HepG2 (cell line): ENCODE measurements around the gene LEPROT. TPM values are rescaled to one million over a fixed set of nuclear protein-coding genes. Genes with fewer than 3 reads are reported as not detected.

Source experiments
- AKAP8 ChIP-seq: sonication (generic); formaldehyde crosslinking; IDR thresholded peaks from 2 replicates; pipeline ENCODE4 v1.5.1; 2020; ENCODE audit warnings: mild to moderate bottlenecking, missing genetic modification reagents
- HNRNPL ChIP-seq: fragments of 200-400 bp; formaldehyde crosslinking; IDR thresholded peaks from 2 replicates; pipeline ENCODE4 v1.6.1; 2017; ENCODE audit warnings: mild to moderate bottlenecking, low read depth, low read length
- ZNF3 ChIP-seq: IDR thresholded peaks from 2 replicates; pipeline ENCODE4 v1.7.0; 2017; ENCODE audit warnings: inconsistent platforms
- ZNF549 ChIP-seq: sonication (generic); formaldehyde crosslinking; IDR thresholded peaks from 2 replicates; pipeline ENCODE4 v1.5.0; 2020; ENCODE audit warnings: missing genetic modification reagents
- ZNF768 ChIP-seq: sonication (generic); formaldehyde crosslinking; IDR thresholded peaks from 2 replicates; pipeline ENCODE4 v1.4.0; 2020; ENCODE audit warnings: missing genetic modification reagents
- ZNF879 ChIP-seq: sonication (generic); formaldehyde crosslinking; IDR thresholded peaks from 2 replicates; pipeline ENCODE4 v1.8.1; 2023; ENCODE audit warnings: missing genetic modification reagents
- polyA plus RNA-seq, 8 experiments: library from polyadenylated mRNA; depleted of rRNA in 3 of 8; stranded (reverse) in 7 of 8; unstranded in 1 of 8; fragments of >200 nt; fragmentation: Illumina TruSeq in 4 of 8; extraction: Trizol in 4 of 8; gene quantifications; 2 replicates each; pipeline versions ENCODE4 v1.2.1 to v1.2.3, GENCODE V29; 2011 to 2016; ENCODE audit warnings: low read depth in 4 of 8, missing spikeins in 1 of 8, mixed read lengths in 1 of 8; ENCODE audit not compliant: insufficient read depth in 1 of 8
- total RNA-seq, 5 experiments: library from RNA; depleted of rRNA; stranded (reverse); fragments of >200 nt; fragmentation: Illumina TruSeq; extraction: Trizol; gene quantifications; 2 replicates each; pipeline ENCODE4 v1.2.3, GENCODE V29; 2016; ENCODE audit warnings: low read depth in 1 of 5
- TF ChIP-seq, protein P1 (sequence below): sonication (generic); formaldehyde crosslinking; IDR thresholded peaks from 2 replicates; pipeline ENCODE4 v1.5.1; 2020; ENCODE audit warnings: mild to moderate bottlenecking, missing genetic modification reagents, moderate library complexity
- TF ChIP-seq, protein P2 (sequence below), 2 experiments: sonication (generic) in 1 of 2; formaldehyde crosslinking in 1 of 2; IDR thresholded peaks; 2 replicates each; pipeline versions ENCODE4 v1.5.1 to v1.6.1; 2011 to 2020; ENCODE audit warnings: borderline replicate concordance in 1 of 2, low read depth in 1 of 2, low read length in 1 of 2, mild to moderate bottlenecking in 1 of 2, missing genetic modification reagents in 1 of 2, moderate library complexity in 1 of 2
- TF ChIP-seq, protein P3 (sequence below): sonication (generic); formaldehyde crosslinking; IDR thresholded peaks from 2 replicates; pipeline ENCODE4 v1.5.0; 2020; ENCODE audit warnings: missing genetic modification reagents, mild to moderate bottlenecking, borderline replicate concordance
- TF ChIP-seq, protein P4 (sequence below): IDR thresholded peaks from 2 replicates; pipeline ENCODE4 v1.6.1; 2016; ENCODE audit warnings: low read depth, missing genetic modification reagents, missing compliant biosample characterization
- TF ChIP-seq, protein P5 (sequence below): IDR thresholded peaks from 2 replicates; pipeline ENCODE4 v1.6.1; 2016; ENCODE audit warnings: missing compliant biosample characterization, missing genetic modification reagents, borderline replicate concordance
- TF ChIP-seq, protein P6 (sequence below): sonication (generic); formaldehyde crosslinking; IDR thresholded peaks from 2 replicates; pipeline ENCODE4 v1.5.1; 2020; ENCODE audit warnings: mild to moderate bottlenecking, missing genetic modification reagents, borderline replicate concordance
- TF ChIP-seq, protein P7 (sequence below): sonication (generic); formaldehyde crosslinking; IDR thresholded peaks from 2 replicates; pipeline ENCODE4 v1.5.0; 2020; ENCODE audit warnings: missing genetic modification reagents

Gene LEPROT
- total and polyA plus RNA-seq, 2 of the 13 experiments (the other 11 are each of a cell fraction or from before 2014, with no cell fraction given): 36.8 to 51.4 TPM

DNA sequence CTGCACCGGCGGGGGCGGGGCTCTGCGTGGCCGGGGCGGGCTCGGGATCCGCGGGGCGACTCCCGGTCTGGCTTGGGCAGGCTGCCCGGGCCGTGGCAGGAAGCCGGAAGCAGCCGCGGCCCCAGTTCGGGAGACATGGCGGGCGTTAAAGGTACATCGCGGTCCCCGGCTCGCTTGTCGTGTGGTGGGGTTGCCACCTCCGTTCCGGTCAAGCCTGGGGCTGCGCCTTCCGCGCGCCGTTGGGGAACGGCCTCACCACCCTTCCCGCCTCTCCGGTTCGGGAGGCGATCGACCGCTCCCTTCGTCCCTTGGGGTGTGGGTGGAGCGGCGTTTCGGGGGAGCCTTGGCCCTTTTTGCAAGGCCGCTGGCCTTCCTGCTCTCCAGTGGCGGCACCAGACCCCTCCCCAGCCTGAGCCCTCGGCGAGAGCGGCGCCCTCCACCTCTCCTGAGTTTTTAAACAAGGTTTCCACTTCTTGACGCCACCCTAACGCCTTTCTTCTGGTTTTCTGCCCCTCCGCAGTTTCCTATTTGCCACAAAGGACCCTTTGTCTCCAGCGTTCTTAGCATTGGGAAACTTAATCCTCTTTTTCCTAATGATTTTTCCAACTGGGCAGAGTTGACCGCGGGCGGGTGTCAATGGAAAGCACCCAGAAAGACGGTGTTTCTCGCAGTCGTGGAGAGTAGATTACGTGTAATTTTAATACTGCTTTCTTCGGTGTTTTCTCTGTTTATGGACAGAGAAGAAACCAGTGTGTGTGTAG, at the start of gene LEPROT, which contains the start of gene LEPR (continued):
- TF ChIP-seq HNRNPL (peak; percentile 73), ZNF879 (CRISPR knock-in tag) (no peak), ZNF768 (CRISPR knock-in tag) (peak; percentile 64), AKAP8 (no peak), ZNF549 (no peak), ZNF3 (no peak)
- TF ChIP-seq, protein P1, sequence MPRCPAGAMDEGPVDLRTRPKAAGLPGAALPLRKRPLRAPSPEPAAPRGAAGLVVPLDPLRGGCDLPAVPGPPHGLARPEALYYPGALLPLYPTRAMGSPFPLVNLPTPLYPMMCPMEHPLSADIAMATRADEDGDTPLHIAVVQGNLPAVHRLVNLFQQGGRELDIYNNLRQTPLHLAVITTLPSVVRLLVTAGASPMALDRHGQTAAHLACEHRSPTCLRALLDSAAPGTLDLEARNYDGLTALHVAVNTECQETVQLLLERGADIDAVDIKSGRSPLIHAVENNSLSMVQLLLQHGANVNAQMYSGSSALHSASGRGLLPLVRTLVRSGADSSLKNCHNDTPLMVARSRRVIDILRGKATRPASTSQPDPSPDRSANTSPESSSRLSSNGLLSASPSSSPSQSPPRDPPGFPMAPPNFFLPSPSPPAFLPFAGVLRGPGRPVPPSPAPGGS: peak; percentile 75; the same call in 1 of the 2 replicates
- TF ChIP-seq, protein P2, sequence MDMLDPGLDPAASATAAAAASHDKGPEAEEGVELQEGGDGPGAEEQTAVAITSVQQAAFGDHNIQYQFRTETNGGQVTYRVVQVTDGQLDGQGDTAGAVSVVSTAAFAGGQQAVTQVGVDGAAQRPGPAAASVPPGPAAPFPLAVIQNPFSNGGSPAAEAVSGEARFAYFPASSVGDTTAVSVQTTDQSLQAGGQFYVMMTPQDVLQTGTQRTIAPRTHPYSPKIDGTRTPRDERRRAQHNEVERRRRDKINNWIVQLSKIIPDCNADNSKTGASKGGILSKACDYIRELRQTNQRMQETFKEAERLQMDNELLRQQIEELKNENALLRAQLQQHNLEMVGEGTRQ (IDR thresholded peaks at IDR 0.05; ENCODE audit: low read depth, low read length): no peak
- TF ChIP-seq, protein P2 (CRISPR knock-in tag; IDR thresholded peaks at IDR 0.05; ENCODE audit: borderline replicate concordance): no peak
- TF ChIP-seq, protein P3, sequence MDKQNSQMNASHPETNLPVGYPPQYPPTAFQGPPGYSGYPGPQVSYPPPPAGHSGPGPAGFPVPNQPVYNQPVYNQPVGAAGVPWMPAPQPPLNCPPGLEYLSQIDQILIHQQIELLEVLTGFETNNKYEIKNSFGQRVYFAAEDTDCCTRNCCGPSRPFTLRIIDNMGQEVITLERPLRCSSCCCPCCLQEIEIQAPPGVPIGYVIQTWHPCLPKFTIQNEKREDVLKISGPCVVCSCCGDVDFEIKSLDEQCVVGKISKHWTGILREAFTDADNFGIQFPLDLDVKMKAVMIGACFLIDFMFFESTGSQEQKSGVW (CRISPR knock-in tag): no peak
- TF ChIP-seq, protein P4, sequence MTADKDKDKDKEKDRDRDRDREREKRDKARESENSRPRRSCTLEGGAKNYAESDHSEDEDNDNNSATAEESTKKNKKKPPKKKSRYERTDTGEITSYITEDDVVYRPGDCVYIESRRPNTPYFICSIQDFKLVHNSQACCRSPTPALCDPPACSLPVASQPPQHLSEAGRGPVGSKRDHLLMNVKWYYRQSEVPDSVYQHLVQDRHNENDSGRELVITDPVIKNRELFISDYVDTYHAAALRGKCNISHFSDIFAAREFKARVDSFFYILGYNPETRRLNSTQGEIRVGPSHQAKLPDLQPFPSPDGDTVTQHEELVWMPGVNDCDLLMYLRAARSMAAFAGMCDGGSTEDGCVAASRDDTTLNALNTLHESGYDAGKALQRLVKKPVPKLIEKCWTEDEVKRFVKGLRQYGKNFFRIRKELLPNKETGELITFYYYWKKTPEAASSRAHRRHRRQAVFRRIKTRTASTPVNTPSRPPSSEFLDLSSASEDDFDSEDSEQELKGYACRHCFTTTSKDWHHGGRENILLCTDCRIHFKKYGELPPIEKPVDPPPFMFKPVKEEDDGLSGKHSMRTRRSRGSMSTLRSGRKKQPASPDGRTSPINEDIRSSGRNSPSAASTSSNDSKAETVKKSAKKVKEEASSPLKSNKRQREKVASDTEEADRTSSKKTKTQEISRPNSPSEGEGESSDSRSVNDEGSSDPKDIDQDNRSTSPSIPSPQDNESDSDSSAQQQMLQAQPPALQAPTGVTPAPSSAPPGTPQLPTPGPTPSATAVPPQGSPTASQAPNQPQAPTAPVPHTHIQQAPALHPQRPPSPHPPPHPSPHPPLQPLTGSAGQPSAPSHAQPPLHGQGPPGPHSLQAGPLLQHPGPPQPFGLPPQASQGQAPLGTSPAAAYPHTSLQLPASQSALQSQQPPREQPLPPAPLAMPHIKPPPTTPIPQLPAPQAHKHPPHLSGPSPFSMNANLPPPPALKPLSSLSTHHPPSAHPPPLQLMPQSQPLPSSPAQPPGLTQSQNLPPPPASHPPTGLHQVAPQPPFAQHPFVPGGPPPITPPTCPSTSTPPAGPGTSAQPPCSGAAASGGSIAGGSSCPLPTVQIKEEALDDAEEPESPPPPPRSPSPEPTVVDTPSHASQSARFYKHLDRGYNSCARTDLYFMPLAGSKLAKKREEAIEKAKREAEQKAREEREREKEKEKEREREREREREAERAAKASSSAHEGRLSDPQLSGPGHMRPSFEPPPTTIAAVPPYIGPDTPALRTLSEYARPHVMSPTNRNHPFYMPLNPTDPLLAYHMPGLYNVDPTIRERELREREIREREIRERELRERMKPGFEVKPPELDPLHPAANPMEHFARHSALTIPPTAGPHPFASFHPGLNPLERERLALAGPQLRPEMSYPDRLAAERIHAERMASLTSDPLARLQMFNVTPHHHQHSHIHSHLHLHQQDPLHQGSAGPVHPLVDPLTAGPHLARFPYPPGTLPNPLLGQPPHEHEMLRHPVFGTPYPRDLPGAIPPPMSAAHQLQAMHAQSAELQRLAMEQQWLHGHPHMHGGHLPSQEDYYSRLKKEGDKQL (CRISPR knock-in tag): no peak
- TF ChIP-seq, protein P5, sequence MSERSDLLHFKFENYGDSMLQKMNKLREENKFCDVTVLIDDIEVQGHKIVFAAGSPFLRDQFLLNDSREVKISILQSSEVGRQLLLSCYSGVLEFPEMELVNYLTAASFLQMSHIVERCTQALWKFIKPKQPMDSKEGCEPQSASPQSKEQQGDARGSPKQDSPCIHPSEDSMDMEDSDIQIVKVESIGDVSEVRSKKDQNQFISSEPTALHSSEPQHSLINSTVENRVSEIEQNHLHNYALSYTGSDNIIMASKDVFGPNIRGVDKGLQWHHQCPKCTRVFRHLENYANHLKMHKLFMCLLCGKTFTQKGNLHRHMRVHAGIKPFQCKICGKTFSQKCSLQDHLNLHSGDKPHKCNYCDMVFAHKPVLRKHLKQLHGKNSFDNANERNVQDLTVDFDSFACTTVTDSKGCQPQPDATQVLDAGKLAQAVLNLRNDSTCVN: peak; percentile 76
- TF ChIP-seq, protein P6, sequence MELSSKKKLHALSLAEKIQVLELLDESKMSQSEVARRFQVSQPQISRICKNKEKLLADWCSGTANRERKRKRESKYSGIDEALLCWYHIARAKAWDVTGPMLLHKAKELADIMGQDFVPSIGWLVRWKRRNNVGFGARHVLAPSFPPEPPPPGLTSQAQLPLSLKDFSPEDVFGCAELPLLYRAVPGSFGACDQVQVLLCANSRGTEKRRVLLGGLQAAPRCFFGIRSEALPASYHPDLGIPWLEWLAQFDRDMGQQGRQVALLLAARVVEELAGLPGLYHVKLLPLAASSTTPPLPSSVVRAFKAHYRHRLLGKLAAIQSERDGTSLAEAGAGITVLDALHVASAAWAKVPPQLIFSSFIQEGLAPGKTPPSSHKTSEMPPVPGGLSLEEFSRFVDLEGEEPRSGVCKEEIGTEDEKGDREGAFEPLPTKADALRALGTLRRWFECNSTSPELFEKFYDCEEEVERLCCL (CRISPR knock-in tag): no peak
- TF ChIP-seq, protein P7, sequence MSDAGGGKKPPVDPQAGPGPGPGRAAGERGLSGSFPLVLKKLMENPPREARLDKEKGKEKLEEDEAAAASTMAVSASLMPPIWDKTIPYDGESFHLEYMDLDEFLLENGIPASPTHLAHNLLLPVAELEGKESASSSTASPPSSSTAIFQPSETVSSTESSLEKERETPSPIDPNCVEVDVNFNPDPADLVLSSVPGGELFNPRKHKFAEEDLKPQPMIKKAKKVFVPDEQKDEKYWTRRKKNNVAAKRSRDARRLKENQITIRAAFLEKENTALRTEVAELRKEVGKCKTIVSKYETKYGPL (CRISPR knock-in tag): 0 out of 2 replicates have a peak, but pooled peaks have one; percentile 25
